ENCODE measurements around the gene NUMBL. TPM values are rescaled to one million over a fixed set of nuclear protein-coding genes. Genes with fewer than 3 reads are reported as not detected.

The NUMBL gene
- total and polyA plus RNA-seq, 4 donors = 13.2 to 41.2 (median 17.1) TPM

- peaks cover 0 to 35% (median 27%) of the 10 kb centered on the region in 4 donors for H3K36me3 ChIP-seq (ENCODE audit: control insufficient read depth in 4 of 4, insufficient read depth in 4 of 4, low read length in 4 of 4)
- no peak overlapping the region for H3K4me3 ChIP-seq
- DNase-seq = no peak
- H3K9ac ChIP-seq (ENCODE audit: insufficient read depth in 1 of 2, low read length in 2 of 2) = no peak overlapping the region
- H3K4me1 ChIP-seq (ENCODE audit: control insufficient read depth in 5 of 5, insufficient read depth in 5 of 5, low read length in 5 of 5) = peaks cover 0 to 23% (median 7%) of the 10 kb centered on the region in 5 donors
- 96 to 98% methylated on average over 32 of the region's 32 CpGs for WGBS, 2 donors
- no peak overlapping the region for H3K27ac ChIP-seq (ENCODE audit: low read depth in 1 of 2, low read length in 1 of 2)
- no peaks in the 10 kb centered on the region for H3K9me3 ChIP-seq (ENCODE audit: control insufficient read depth in 4 of 4, insufficient read depth in 3 of 4, low read length in 3 of 4)
- H3K27me3 ChIP-seq (ENCODE audit: control insufficient read depth in 3 of 3, insufficient read depth in 3 of 3, low read length in 2 of 3) = no peaks in the 10 kb centered on the region
- ATAC-seq (ENCODE audit: insufficient read depth, low FRiP score) = no peak
- TF ChIP-seq CTCF (IDR thresholded peaks at IDR 0.05; ENCODE audit: control extremely low read depth, extremely low read depth) = no peak
Observed at GRCh38 chr19:40684280-40684679, 6.2 kb downstream of the NUMBL start.

GRCh38 chr19:40683437-40683836 is 7.0 kb downstream of the NUMBL start:
- ATAC-seq (ENCODE audit: insufficient read depth, low FRiP score) (no peak), DNase-seq (no peak)
- Histone ChIP-seq H3K4me1 (ENCODE audit: control insufficient read depth in 5 of 5, insufficient read depth in 5 of 5, low read length in 5 of 5) (peaks cover 0 to 14% (median 3%) of the 10 kb centered on the region in 5 donors), H3K27me3 (ENCODE audit: control insufficient read depth in 3 of 3, insufficient read depth in 3 of 3, low read length in 2 of 3) (no peaks in the 10 kb centered on the region), H3K4me3 (no peak overlapping the region), H3K9me3 (ENCODE audit: control insufficient read depth in 4 of 4, insufficient read depth in 3 of 4, low read length in 3 of 4) (no peaks in the 10 kb centered on the region), H3K36me3 (ENCODE audit: control insufficient read depth in 4 of 4, insufficient read depth in 4 of 4, low read length in 4 of 4) (peaks cover 0 to 39% (median 29%) of the 10 kb centered on the region in 4 donors), H3K27ac (ENCODE audit: low read depth in 1 of 2, low read length in 1 of 2) (no peak overlapping the region), H3K9ac (ENCODE audit: insufficient read depth in 1 of 2, low read length in 2 of 2) (no peak overlapping the region)
- 91% methylated on average over 9 of the region's 9 CpGs for WGBS, 2 donors
- no peak for TF ChIP-seq CTCF (IDR thresholded peaks at IDR 0.05; ENCODE audit: control extremely low read depth, extremely low read depth)

- peaks cover 0 to 45% (median 34%) of the 10 kb centered on the region in 4 donors for H3K36me3 ChIP-seq (ENCODE audit: control insufficient read depth in 4 of 4, insufficient read depth in 4 of 4, low read length in 4 of 4)
- H3K4me3 ChIP-seq = no peak overlapping the region
- no peaks in the 10 kb centered on the region for H3K9me3 ChIP-seq (ENCODE audit: control insufficient read depth in 4 of 4, insufficient read depth in 3 of 4, low read length in 3 of 4)
- WGBS, 2 donors = 94 to 95% methylated on average over 18 of the region's 18 CpGs
- H3K4me1 ChIP-seq (ENCODE audit: control insufficient read depth in 5 of 5, insufficient read depth in 5 of 5, low read length in 5 of 5) = peaks cover 0 to 5% (median 0%) of the 10 kb centered on the region in 5 donors
- no peaks in the 10 kb centered on the region for H3K27me3 ChIP-seq (ENCODE audit: control insufficient read depth in 3 of 3, insufficient read depth in 3 of 3, low read length in 2 of 3)
- no peak overlapping the region for H3K9ac ChIP-seq (ENCODE audit: insufficient read depth in 1 of 2, low read length in 2 of 2)
- TF ChIP-seq CTCF (IDR thresholded peaks at IDR 0.05; ENCODE audit: control extremely low read depth, extremely low read depth) = no peak
- ATAC-seq (ENCODE audit: insufficient read depth, low FRiP score) (no peak), DNase-seq (no peak)
- no peak overlapping the region for H3K27ac ChIP-seq (ENCODE audit: low read depth in 1 of 2, low read length in 1 of 2)
Observed at GRCh38 chr19:40682431-40682964, 8.0 kb downstream of the NUMBL start.

- no peaks in the 10 kb centered on the region for H3K27me3 ChIP-seq (ENCODE audit: control insufficient read depth in 3 of 3, insufficient read depth in 3 of 3, low read length in 2 of 3)
- H3K4me3 ChIP-seq = no peak overlapping the region
- H3K9ac ChIP-seq (ENCODE audit: insufficient read depth in 1 of 2, low read length in 2 of 2) = no peak overlapping the region
- H3K9me3 ChIP-seq (ENCODE audit: control insufficient read depth in 4 of 4, insufficient read depth in 3 of 4, low read length in 3 of 4) = no peaks in the 10 kb centered on the region
- WGBS, 2 donors = 85 to 87% methylated on average over 4 of the region's 4 CpGs
- no peak for TF ChIP-seq CTCF (IDR thresholded peaks at IDR 0.05; ENCODE audit: control extremely low read depth, extremely low read depth)
- no peak for DNase-seq
- no peaks in the 10 kb centered on the region for H3K4me1 ChIP-seq (ENCODE audit: control insufficient read depth in 5 of 5, insufficient read depth in 5 of 5, low read length in 5 of 5)
- H3K36me3 ChIP-seq (ENCODE audit: control insufficient read depth in 4 of 4, insufficient read depth in 4 of 4, low read length in 4 of 4) = peaks cover 3 to 46% (median 37%) of the 10 kb centered on the region in 4 donors
- H3K27ac ChIP-seq (ENCODE audit: low read depth in 1 of 2, low read length in 1 of 2) = no peak overlapping the region
- no peak for ATAC-seq (ENCODE audit: insufficient read depth, low FRiP score)
Observed at GRCh38 chr19:40681039-40681438, 9.4 kb downstream of the NUMBL start.
